OCI-LY3 (cell line): ENCODE measurements around the gene GRIK5.

Experiments
- CTCF ChIP-seq: fragments of 200-600, 300-600 bp; sonication (generic); IDR thresholded peaks from 2 replicates; pipeline ENCODE4 v1.5.1; 2014; ENCODE audit warnings: antibody characterized with exemption, low read length, low read depth
- EZH2phosphoT487 ChIP-seq: fragments of 200-600 bp; shearing (Covaris generic); IDR thresholded peaks from 2 replicates; pipeline ENCODE4 v1.6.1; 2018; ENCODE audit warnings: antibody characterized with exemption, mixed run types, low read depth

DNA sequence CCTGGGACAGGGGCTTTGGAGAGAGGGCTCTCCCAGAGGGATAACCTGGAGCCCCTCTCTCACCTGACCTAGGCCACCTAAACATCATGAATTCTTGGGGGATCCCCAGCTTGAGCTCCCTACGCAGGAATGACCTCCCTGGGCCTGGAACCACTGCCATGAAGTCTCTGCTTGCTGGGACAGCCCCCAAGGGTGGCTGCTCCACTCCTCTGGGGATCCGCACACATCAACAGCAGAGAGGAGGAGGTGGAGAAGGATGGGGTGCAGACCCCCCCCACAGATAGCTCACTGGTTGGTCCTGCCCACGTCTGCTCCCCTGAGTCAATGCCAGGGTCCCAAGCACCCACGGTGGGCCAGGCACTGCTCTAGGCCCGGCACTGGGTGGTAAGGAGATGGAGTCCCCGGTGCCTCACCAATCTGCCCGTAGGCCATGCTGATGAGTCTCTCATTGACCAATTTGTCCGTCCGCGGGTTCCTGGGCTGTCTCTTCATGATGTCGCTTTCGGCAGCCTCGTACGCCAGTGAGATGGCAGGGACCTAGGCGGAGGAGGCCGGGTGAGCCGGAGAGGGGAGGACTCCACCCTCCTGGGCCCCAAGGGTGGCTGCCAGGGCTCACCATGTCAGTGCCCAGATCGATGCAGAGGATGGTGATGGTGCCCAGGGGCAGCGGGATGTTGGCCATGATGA is 100.1 kb downstream of the GRIK5 start:
- TF ChIP-seq CTCF, result no peak
- no peak for TF ChIP-seq EZH2phosphoT487
